ENCODE results near the gene SUN1.

SUN1 gene

GRCh38 chr7:876972-877311 is 44.7 kb downstream of the SUN1 start:
- TF ChIP-seq CTCF (IDR thresholded peaks at IDR 0.05; ENCODE audit: insufficient read depth, missing control alignments), result no peak
- DNase-seq (ENCODE audit: insufficient read length, low spot score) (no peak), FAIRE-seq (no peak)

GRCh38 chr7:877312-878232 is 45.3 kb downstream of the SUN1 start:
- DNase-seq (ENCODE audit: insufficient read length, low spot score), result no peak

GRCh38 chr7:879093-879492 is 46.8 kb downstream of the SUN1 start:
- DNase-seq (ENCODE audit: insufficient read length, low spot score), result no peak
- TF ChIP-seq CTCF (IDR thresholded peaks at IDR 0.05; ENCODE audit: insufficient read depth, missing control alignments), result no peak
- no peak for FAIRE-seq

More at GRCh38 chr7:877312-878232, 45.3 kb downstream of the SUN1 start:
- no peak for TF ChIP-seq CTCF (IDR thresholded peaks at IDR 0.05; ENCODE audit: insufficient read depth, missing control alignments)
- no peak for FAIRE-seq

GRCh38 chr7:879706-880105 is 47.4 kb downstream of the SUN1 start:
- no peak for TF ChIP-seq CTCF (IDR thresholded peaks at IDR 0.05; ENCODE audit: insufficient read depth, missing control alignments)
- FAIRE-seq (no peak), DNase-seq (ENCODE audit: insufficient read length, low spot score) (no peak)

GRCh38 chr7:880450-880849 is 48.2 kb downstream of the SUN1 start:
- DNase-seq (ENCODE audit: insufficient read length, low spot score) (no peak), FAIRE-seq (no peak)
- no peak for TF ChIP-seq CTCF (IDR thresholded peaks at IDR 0.05; ENCODE audit: insufficient read depth, missing control alignments)

- FAIRE-seq (no peak), DNase-seq (ENCODE audit: insufficient read length, low spot score) (no peak)
- TF ChIP-seq CTCF (IDR thresholded peaks at IDR 0.05; ENCODE audit: insufficient read depth, missing control alignments), result no peak
Measured at GRCh38 chr7:881441-882234, 49.4 kb downstream of the SUN1 start.

Measured in D721Med (cell line).